ENCODE data around the gene DUS1L.

Gene DUS1L

DNA sequence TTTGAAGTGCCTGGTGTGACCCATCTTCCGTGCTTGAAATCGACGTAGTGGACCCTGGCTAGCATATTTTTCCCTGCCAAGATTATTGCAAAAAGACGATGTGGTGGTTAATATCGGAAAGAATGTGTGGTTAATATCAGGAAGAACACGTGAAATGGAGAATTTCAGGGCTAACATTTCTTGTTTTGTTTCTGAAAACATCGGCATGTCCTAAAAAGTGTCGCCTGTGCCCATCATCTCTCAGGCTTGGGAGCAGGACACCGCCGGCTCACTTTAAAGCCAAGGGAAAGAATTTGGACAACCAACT, 27.8 kb downstream of the DUS1L start:
- TF ChIP-seq, protein P1, sequence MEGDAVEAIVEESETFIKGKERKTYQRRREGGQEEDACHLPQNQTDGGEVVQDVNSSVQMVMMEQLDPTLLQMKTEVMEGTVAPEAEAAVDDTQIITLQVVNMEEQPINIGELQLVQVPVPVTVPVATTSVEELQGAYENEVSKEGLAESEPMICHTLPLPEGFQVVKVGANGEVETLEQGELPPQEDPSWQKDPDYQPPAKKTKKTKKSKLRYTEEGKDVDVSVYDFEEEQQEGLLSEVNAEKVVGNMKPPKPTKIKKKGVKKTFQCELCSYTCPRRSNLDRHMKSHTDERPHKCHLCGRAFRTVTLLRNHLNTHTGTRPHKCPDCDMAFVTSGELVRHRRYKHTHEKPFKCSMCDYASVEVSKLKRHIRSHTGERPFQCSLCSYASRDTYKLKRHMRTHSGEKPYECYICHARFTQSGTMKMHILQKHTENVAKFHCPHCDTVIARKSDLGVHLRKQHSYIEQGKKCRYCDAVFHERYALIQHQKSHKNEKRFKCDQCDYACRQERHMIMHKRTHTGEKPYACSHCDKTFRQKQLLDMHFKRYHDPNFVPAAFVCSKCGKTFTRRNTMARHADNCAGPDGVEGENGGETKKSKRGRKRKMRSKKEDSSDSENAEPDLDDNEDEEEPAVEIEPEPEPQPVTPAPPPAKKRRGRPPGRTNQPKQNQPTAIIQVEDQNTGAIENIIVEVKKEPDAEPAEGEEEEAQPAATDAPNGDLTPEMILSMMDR (IDR thresholded peaks at IDR 0.05; ENCODE audit: low read length): no peak
- no peak for TF ChIP-seq EZH2 (IDR thresholded peaks at IDR 0.05; ENCODE audit: borderline replicate concordance, low read length)
- Histone ChIP-seq H3K9ac (ENCODE audit: low read length) (peak overlapping the region; percentile 22; the same call in 1 of the 2 replicates), H4K20me1 (ENCODE audit: insufficient read depth, low read length) (no peaks in the 10 kb centered on the region), H3F3A (ENCODE audit: insufficient read depth, low read length) (no peaks in the 10 kb centered on the region; the same call in 1 of the 2 replicates), H3K9me2 (ENCODE audit: low read depth, low read length) (no peaks in the 10 kb centered on the region), H3K79me2 (ENCODE audit: insufficient read depth, low read length) (no peaks in the 10 kb centered on the region), H3K27ac (ENCODE audit: low read depth, low read length, poor library complexity, severe bottlenecking) (no peak overlapping the region), H2AFZ (ENCODE audit: low read length) (peak overlapping the region; percentile 50; the same call in 1 of the 2 replicates), H3K4me1 (ENCODE audit: insufficient read depth, low read length, severe bottlenecking) (peaks cover 20% of the 10 kb centered on the region), H3K36me3 (ENCODE audit: insufficient read depth, low read length) (0 out of 2 replicates have a peak, but pooled peaks cover 6% of the 10 kb centered on the region), H3K4me2 (ENCODE audit: low read length) (peak overlapping the region; percentile 85), H3K27me3 (ENCODE audit: insufficient read depth, low read length) (no peaks in the 10 kb centered on the region), H3K4me3 (ENCODE audit: low read depth, low read length, poor library complexity, severe bottlenecking) (peak overlapping the region; percentile 80), H3K9me3 (ENCODE audit: low read length) (no peaks in the 10 kb centered on the region)

DNA sequence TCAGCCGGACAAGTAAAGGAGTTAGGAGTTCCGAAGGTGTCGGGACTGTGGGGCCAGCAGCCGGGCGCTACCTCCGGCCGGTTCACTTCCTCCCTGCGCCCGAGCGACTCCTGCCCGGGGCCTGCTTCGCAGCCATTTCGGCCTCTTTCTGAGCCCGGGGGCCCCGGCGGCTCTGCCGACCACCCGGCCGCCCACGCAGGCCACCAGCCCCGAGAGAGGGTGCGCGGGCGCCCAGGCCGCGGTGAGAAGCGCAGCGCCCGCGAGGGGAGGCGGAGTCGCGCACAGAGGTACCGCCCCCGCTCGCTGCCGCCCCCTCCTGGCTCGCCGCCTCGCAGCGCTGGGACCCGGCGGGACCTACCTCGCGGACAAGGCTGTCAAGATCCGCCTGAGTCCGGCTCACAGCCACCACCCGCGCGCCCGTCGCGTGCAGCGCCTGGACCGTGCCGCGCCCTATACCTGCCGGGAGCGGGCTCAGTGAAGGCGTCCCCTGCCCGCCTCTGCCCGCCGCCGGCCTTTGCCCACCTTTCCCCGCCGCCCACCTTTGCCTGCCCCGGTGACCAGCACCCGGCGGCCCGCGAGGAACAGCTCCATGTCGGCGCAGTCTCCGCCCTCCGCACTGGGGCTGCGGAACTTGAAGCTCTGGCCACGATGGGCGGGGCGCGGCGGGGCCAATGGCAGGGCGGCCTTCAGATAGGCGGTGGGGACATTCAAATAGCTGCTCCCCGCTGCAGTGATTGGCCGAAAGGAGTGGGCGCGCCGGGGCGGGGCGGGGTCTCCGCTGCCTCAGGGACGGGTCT, 28.3 kb downstream of the DUS1L start, which contains the start of gene DCXR:
Gene DCXR (minus strand): TSS at position 606 of the 797 bp plus-strand sequence. CDS start 15 bp downstream, at position 591.
- TF ChIP-seq, protein P1 (IDR thresholded peaks at IDR 0.05; ENCODE audit: low read length): peak; percentile 81
- TF ChIP-seq EZH2 (IDR thresholded peaks at IDR 0.05; ENCODE audit: borderline replicate concordance, low read length): no peak
- H2AFZ ChIP-seq (ENCODE audit: low read length): peak within 1 kb of the TSS; percentile 50; the same call in 1 of the 2 replicates
- peak within 1 kb of the TSS; percentile 92 for H3K9ac ChIP-seq (ENCODE audit: low read length)
- 0 out of 2 replicates have a peak, but pooled peaks cover 6% of the 10 kb centered on the region for H3K36me3 ChIP-seq (ENCODE audit: insufficient read depth, low read length)
- no peaks in the 10 kb centered on the region for H4K20me1 ChIP-seq (ENCODE audit: insufficient read depth, low read length)
- H3K4me1 ChIP-seq (ENCODE audit: insufficient read depth, low read length, severe bottlenecking): peaks cover 24% of the 10 kb centered on the region
- peak within 1 kb of the TSS; percentile 80 for H3K4me3 ChIP-seq (ENCODE audit: low read depth, low read length, poor library complexity, severe bottlenecking)
- H3F3A ChIP-seq (ENCODE audit: insufficient read depth, low read length): no peaks in the 10 kb centered on the region; the same call in 1 of the 2 replicates
- peak within 1 kb of the TSS; percentile 85 for H3K4me2 ChIP-seq (ENCODE audit: low read length)
- H3K9me2 ChIP-seq (ENCODE audit: low read depth, low read length): no peaks in the 10 kb centered on the region
- H3K9me3 ChIP-seq (ENCODE audit: low read length): no peaks in the 10 kb centered on the region
- no peak within 1 kb of the TSS for H3K27ac ChIP-seq (ENCODE audit: low read depth, low read length, poor library complexity, severe bottlenecking)
- no peaks in the 10 kb centered on the region for H3K27me3 ChIP-seq (ENCODE audit: insufficient read depth, low read length)
- H3K79me2 ChIP-seq (ENCODE audit: insufficient read depth, low read length): no peaks in the 10 kb centered on the region

DNA sequence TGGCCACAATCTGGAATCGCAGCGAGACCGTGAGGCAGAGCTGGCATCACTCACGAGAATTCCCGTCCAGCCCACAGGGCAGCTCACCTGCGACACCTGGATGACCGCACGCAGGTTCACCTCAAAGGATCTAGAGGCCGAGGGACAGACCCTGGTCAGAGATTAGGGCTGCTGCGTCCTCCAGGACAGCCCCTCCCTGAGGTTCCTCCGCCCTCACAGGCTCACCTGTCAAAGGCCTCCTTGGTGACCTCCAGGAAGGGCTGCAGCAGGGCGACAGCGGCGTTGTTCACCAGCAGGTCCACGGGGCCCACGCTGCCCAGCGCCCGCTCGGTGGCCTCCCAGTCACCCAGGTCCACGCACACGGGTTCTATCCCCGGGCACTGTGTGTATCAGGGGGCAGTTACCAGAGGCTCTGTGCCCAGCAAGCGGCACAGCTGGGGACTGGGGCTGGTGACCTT, 28.9 kb downstream of the DUS1L start:
- H3K27ac ChIP-seq (ENCODE audit: low read depth, low read length, poor library complexity, severe bottlenecking): no peak overlapping the region
- 0 out of 2 replicates have a peak, but pooled peaks cover 6% of the 10 kb centered on the region for H3K36me3 ChIP-seq (ENCODE audit: insufficient read depth, low read length)
- no peaks in the 10 kb centered on the region for H3K9me3 ChIP-seq (ENCODE audit: low read length)
- H4K20me1 ChIP-seq (ENCODE audit: insufficient read depth, low read length): no peaks in the 10 kb centered on the region
- TF ChIP-seq, protein P1 (IDR thresholded peaks at IDR 0.05; ENCODE audit: low read length): no peak
- TF ChIP-seq EZH2 (IDR thresholded peaks at IDR 0.05; ENCODE audit: borderline replicate concordance, low read length): no peak
- H2AFZ ChIP-seq (ENCODE audit: low read length): no peak overlapping the region
- H3K4me2 ChIP-seq (ENCODE audit: low read length): peak overlapping the region; percentile 85
- H3K4me3 ChIP-seq (ENCODE audit: low read depth, low read length, poor library complexity, severe bottlenecking): peak overlapping the region; percentile 80
- H3K79me2 ChIP-seq (ENCODE audit: insufficient read depth, low read length): no peaks in the 10 kb centered on the region
- H3K4me1 ChIP-seq (ENCODE audit: insufficient read depth, low read length, severe bottlenecking): peaks cover 28% of the 10 kb centered on the region
- no peaks in the 10 kb centered on the region for H3K9me2 ChIP-seq (ENCODE audit: low read depth, low read length)
- H3K27me3 ChIP-seq (ENCODE audit: insufficient read depth, low read length): no peaks in the 10 kb centered on the region
- peak overlapping the region; percentile 92 for H3K9ac ChIP-seq (ENCODE audit: low read length)
- H3F3A ChIP-seq (ENCODE audit: insufficient read depth, low read length): no peaks in the 10 kb centered on the region; the same call in 1 of the 2 replicates
